ENCODE data around the gene SEMA6A. TPM values are rescaled to one million over a fixed set of nuclear protein-coding genes. Genes with fewer than 3 reads are reported as not detected.

Gene SEMA6A
- polyA plus RNA-seq, 1 donor (not counting 4 experiments of a cell fraction or from before 2014, with no cell fraction given), result 0.68 TPM

DNA sequence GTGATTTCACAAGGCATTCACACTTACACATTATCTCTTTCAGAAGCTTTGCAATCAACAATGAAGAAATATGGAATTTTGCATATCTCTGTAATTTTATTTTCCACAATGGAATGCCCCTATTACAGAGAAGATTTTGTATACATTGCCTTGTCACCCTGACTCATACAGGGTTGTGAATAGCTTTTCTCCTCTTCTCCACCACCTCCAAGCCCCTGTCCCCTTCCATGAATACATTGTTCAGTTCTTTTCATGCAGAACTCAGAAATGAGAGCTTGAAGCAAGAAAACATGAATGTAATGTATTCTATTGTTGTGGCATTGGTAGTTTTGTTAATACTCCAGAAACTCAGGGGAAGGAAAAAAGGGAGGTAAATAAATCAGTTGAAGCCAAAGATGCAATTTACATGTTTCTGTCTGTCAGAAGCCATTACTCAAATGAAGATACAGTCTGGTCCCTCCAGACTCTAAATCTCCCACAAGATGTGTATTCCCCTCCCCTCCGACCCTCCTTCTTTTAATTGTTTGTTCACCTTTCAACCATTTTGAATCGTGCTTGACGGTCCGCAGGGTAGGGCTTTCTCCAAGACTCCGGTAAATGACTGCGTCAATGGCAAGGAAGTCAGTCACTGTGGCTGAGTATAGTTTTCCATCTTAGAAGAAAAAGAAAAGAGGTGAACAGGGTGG, 86.1 kb downstream of the SEMA6A start:
- H3K27ac ChIP-seq (ENCODE audit: control insufficient read depth, insufficient read depth, low read length), result no peak overlapping the region
- TF ChIP-seq, protein P1, sequence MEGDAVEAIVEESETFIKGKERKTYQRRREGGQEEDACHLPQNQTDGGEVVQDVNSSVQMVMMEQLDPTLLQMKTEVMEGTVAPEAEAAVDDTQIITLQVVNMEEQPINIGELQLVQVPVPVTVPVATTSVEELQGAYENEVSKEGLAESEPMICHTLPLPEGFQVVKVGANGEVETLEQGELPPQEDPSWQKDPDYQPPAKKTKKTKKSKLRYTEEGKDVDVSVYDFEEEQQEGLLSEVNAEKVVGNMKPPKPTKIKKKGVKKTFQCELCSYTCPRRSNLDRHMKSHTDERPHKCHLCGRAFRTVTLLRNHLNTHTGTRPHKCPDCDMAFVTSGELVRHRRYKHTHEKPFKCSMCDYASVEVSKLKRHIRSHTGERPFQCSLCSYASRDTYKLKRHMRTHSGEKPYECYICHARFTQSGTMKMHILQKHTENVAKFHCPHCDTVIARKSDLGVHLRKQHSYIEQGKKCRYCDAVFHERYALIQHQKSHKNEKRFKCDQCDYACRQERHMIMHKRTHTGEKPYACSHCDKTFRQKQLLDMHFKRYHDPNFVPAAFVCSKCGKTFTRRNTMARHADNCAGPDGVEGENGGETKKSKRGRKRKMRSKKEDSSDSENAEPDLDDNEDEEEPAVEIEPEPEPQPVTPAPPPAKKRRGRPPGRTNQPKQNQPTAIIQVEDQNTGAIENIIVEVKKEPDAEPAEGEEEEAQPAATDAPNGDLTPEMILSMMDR (optimal IDR thresholded peaks at IDR 0.05 in 1 of 3, IDR thresholded peaks at IDR 0.05 in 1 of 3, conservative IDR thresholded peaks at IDR 0.05 in 1 of 3; ENCODE audit: extremely low read depth in 1 of 3, insufficient read depth in 2 of 3, low read length in 3 of 3), result no peak
- H3K27me3 ChIP-seq (ENCODE audit: control insufficient read depth, extremely low read depth, insufficient read depth, low read length), result no peaks in the 10 kb centered on the region
- H3K9me1 ChIP-seq (ENCODE audit: control insufficient read depth, extremely low read depth, insufficient read depth, low read length), result no peaks in the 10 kb centered on the region
- H3K79me2 ChIP-seq (ENCODE audit: control insufficient read depth, insufficient read depth, low read length), result no peaks in the 10 kb centered on the region
- no peak for FAIRE-seq
- no peaks in the 10 kb centered on the region for H3K9me3 ChIP-seq (ENCODE audit: control insufficient read depth, low read depth, low read length)
- H3K4me3 ChIP-seq (ENCODE audit: control insufficient read depth in 2 of 3, extremely low read depth in 1 of 3, insufficient read depth in 2 of 3, low read depth in 1 of 3, low read length in 3 of 3), result no peak overlapping the region
- H4K20me1 ChIP-seq (ENCODE audit: control insufficient read depth, extremely low read depth, insufficient read depth, low read length), result no peaks in the 10 kb centered on the region
- dilution Hi-C loops (cut with MboI; ENCODE audit: extremely low pct_ligation_motif_present, low sequenced_read_pairs), result no loop called here
- no peak overlapping the region for H2AFZ ChIP-seq (ENCODE audit: control insufficient read depth, low read length)
- H3K4me1 ChIP-seq (ENCODE audit: control insufficient read depth, extremely low read depth, insufficient read depth, low read length), result peaks cover 25% of the 10 kb centered on the region
- no peak for DNase-seq (ENCODE audit: low read depth, low spot score)
- H3K36me3 ChIP-seq (ENCODE audit: control insufficient read depth in 2 of 2, extremely low read depth in 1 of 2, insufficient read depth in 2 of 2, low read length in 2 of 2), result no peaks in the 10 kb centered on the region
- no peak overlapping the region for H3K4me2 ChIP-seq (ENCODE audit: control insufficient read depth, extremely low read depth, insufficient read depth, low read depth, low read length)
- H3K9ac ChIP-seq (ENCODE audit: control insufficient read depth, extremely low read depth, insufficient read depth, low read length), result no peak overlapping the region

DNA sequence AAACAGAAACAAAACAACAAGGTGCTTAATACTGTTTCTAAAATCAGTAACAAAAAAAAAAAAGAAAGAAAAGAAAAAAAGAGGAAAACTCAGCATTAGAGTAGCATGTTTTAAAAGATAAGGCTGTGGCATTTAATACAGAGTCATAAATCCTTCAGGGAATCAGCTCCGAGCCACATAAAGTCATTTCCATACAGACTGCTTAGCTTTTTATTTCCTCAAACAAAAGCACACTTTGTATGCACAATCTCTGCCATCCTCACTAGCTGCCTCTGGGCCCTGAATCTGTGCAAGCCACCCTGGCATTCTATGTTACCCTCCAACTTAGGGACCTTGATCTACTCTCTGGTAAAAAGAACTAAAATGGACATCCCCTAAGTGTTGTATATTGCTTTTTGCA, 87.6 kb downstream of the SEMA6A start:
- no peak for FAIRE-seq
- dilution Hi-C loops (cut with MboI; ENCODE audit: extremely low pct_ligation_motif_present, low sequenced_read_pairs), result no loop called here
- H3K4me3 ChIP-seq (ENCODE audit: control insufficient read depth in 2 of 3, extremely low read depth in 1 of 3, insufficient read depth in 2 of 3, low read depth in 1 of 3, low read length in 3 of 3), result no peak overlapping the region

More for the DNA sequence above, 87.6 kb downstream of the SEMA6A start:
- no peaks in the 10 kb centered on the region for H3K36me3 ChIP-seq (ENCODE audit: control insufficient read depth in 2 of 2, extremely low read depth in 1 of 2, insufficient read depth in 2 of 2, low read length in 2 of 2)
- H3K9me3 ChIP-seq (ENCODE audit: control insufficient read depth, low read depth, low read length), result no peaks in the 10 kb centered on the region
- no peaks in the 10 kb centered on the region for H3K27me3 ChIP-seq (ENCODE audit: control insufficient read depth, extremely low read depth, insufficient read depth, low read length)
- no peak for DNase-seq (ENCODE audit: low read depth, low spot score)
- H3K4me2 ChIP-seq (ENCODE audit: control insufficient read depth, extremely low read depth, insufficient read depth, low read depth, low read length), result no peak overlapping the region
- no peak overlapping the region for H2AFZ ChIP-seq (ENCODE audit: control insufficient read depth, low read length)
- H4K20me1 ChIP-seq (ENCODE audit: control insufficient read depth, extremely low read depth, insufficient read depth, low read length), result no peaks in the 10 kb centered on the region
- H3K9ac ChIP-seq (ENCODE audit: control insufficient read depth, extremely low read depth, insufficient read depth, low read length), result no peak overlapping the region
- peaks cover 18% of the 10 kb centered on the region for H3K4me1 ChIP-seq (ENCODE audit: control insufficient read depth, extremely low read depth, insufficient read depth, low read length)
- no peak overlapping the region for H3K27ac ChIP-seq (ENCODE audit: control insufficient read depth, insufficient read depth, low read length)
- H3K9me1 ChIP-seq (ENCODE audit: control insufficient read depth, extremely low read depth, insufficient read depth, low read length), result no peaks in the 10 kb centered on the region
- no peak for TF ChIP-seq EZH2 (IDR thresholded peaks at IDR 0.05; ENCODE audit: low read length)
- TF ChIP-seq, protein P1 (optimal IDR thresholded peaks at IDR 0.05 in 1 of 3, IDR thresholded peaks at IDR 0.05 in 1 of 3, conservative IDR thresholded peaks at IDR 0.05 in 1 of 3; ENCODE audit: extremely low read depth in 1 of 3, insufficient read depth in 2 of 3, low read length in 3 of 3), result no peak
- H3K79me2 ChIP-seq (ENCODE audit: control insufficient read depth, insufficient read depth, low read length), result no peaks in the 10 kb centered on the region
